ENCODE data around the gene CBX7.
"Not testable (repeated sequence)": the region's sequence is repeated elsewhere in the genome, so short reads cannot be mapped to it uniquely, and the experiment has no call there.

CBX7 gene

GRCh38 chr22:39174498-39175352 is 22.2 kb upstream of the CBX7 start:
- peak; percentile 86 for DNase-seq (ENCODE audit: low spot score)

- no peak for DNase-seq (ENCODE audit: low spot score)
Observed at GRCh38 chr22:39173787-39174497, 21.5 kb upstream of the CBX7 start.

DNA sequence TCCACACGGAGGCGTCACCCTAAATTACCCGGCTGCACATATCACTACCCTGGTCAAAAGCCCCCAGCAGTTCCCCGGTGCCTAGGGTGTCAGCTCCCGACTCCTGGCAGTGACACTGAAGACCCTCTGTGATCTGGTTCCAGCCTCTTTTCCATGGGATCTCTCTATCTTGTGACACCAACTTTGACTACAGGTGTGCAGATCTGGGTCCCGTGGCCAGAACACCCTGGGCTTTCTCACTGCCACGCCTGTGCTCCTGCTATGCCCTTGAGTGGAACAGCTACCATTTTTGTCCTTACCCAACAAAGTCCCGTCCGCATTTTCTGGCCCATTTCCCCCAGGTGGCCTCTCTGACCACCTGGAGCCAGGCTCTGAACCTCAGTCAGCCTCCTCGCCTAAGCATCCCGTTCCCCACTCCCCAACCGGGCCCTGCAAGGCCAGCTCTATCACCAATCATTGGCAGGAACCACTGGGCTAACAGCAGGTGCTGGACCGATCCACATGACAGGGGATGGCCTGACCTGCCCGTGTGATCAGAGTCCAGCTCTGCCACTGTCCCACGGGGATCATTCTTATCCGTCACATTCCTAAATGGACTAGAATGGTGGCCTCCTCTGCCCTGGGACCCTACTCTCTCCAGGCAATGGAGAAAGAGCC is 20.7 kb upstream of the CBX7 start:
- no peak for DNase-seq (ENCODE audit: low spot score)

DNA sequence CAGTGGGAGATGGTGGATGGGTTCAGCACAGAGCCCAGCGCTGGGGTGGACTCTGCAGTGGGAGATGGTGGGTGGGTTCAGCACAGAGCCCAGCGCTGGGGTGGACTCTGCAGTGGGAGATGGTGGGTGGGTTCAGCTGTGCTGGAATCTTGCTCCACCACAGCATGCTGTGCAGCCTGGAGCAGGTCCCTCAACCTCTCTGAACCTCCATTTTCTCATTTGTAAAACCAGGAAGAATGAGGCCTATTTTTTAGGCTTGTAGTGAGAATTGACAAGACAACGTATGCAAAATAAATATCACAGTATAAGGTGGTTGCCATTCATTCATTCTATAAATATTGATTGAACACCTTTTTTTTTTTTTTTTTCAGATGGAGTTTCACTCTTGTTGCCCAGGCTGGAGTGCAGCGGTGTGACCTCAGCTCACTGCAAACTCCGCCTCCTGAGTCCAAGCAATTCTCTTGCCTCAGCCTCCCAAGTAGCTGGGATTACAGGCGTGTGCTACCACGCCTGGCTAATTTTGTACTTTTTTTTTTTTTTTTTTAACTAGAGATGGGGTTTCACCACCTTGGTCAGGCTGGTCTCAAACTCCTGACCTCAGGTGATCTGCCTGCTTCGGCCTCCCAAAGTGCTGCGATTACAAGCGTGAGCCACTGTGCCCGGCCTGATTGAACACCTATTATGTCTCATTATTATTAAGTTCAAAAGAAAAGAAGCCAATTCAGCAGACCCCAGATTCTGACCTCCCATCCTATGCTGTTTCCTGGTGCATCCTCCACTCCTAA is 20.0 kb upstream of the CBX7 start:
- DNase-seq (ENCODE audit: low spot score), result not testable (repeated sequence)

DNA sequence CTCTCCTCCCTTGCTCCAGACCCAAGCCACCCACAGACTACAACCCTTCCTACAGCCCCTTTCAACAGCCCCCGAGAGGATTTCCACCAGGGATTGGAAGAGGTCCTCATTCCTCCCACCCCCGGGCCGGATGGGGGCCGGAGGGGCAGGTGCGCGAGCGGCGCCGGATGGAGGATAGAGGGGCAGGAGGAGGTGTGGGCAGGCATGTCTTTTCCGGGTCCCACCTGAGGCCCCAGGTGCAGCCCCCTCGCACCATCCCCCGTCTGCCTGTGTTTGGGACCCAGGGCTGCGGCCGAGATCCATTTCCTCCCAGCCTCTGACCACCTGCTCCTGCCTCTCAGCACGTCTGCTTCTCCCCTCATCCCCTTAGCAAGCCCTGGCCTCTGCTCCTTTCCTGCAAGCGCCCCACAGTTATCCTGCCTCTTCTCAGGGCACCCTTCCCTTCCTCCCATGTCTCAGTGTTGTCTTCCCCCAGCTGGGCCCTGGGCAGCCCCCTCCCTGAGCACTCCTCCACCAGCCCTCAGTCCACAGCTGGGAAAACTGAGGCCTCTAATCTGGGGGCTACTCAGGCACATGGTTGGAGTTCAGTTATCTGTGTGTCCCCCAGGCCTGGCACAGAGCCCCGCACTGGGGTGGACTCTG is 19.3 kb upstream of the CBX7 start:
- DNase-seq (ENCODE audit: low spot score), result no peak

DNA sequence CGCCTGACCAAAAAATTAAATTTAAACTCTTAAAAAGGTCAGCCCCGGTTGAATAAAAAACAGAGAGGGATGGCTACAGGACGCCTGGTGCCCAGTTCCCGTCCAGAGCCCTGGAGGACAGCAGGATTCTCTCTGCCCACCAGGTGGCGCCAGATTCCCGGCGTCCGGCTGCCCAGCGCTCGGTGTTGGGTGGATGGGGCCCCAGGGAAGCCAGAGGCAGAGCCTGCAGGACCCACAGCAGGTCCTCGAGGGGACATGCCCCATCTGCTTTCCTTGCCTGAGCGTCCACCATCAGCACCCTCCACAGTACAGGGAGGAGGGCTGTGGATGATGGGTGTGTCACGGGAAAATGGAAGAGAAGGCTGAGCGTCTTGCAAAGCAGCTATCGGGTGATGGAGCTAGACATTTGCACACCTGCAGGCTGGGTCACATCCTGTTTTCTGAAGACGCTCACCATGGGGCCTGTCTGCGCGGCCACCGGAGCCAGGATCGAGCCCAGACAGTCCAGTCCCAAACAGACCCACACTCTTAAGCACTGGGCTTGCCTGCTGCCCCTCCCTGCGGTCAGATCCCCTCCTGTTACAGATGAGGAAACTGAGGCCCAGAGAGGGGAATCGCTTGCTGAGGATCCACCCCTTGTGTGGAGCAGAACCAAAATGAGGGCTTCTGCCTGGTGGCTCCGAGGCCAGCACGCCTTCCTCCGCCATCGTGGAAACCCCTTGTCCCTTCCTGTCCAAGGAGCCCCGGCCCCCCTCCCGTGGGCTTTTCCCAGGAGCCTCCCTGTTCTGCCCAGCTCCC is 18.5 kb upstream of the CBX7 start:
- peak; percentile 82 for DNase-seq (ENCODE audit: low spot score)

GRCh38 chr22:39169797-39170466 is 17.5 kb upstream of the CBX7 start:
- no peak for DNase-seq (ENCODE audit: low spot score)

- no peak for DNase-seq (ENCODE audit: low spot score)
Observed at GRCh38 chr22:39166547-39166946, 14.1 kb upstream of the CBX7 start.

GRCh38 chr22:39156093-39156492 is 3.6 kb upstream of the CBX7 start:
- not testable (repeated sequence) for DNase-seq (ENCODE audit: low spot score)

- DNase-seq (ENCODE audit: low spot score), result no peak
Observed at GRCh38 chr22:39155421-39155820, 2.9 kb upstream of the CBX7 start.

DNA sequence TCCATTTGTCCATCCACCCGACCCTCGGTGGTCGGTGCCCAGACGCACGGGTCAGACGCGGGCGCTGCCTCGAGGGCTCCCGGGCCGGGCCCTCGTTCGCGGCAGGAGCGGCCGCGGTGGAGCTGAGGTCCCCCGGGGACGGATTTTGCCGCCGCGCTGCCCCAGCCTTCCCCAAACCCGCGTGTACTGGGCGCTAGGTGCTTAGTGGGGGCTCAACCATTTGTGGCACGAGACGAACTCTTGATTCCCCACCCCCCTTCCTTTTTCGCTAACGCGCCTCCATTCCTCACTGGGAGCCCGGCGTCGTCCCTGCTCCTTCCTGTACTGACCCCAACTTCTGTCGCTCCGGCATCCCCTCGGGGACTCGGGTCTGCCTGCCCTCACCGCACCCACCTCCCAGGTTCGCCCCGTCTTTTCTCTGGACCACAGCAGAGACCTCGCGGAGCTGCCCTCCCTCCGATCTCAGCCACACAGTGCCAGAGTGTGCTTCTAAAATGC is 789 bp upstream of the CBX7 start:
- no peak for DNase-seq (ENCODE audit: low spot score)

DNA sequence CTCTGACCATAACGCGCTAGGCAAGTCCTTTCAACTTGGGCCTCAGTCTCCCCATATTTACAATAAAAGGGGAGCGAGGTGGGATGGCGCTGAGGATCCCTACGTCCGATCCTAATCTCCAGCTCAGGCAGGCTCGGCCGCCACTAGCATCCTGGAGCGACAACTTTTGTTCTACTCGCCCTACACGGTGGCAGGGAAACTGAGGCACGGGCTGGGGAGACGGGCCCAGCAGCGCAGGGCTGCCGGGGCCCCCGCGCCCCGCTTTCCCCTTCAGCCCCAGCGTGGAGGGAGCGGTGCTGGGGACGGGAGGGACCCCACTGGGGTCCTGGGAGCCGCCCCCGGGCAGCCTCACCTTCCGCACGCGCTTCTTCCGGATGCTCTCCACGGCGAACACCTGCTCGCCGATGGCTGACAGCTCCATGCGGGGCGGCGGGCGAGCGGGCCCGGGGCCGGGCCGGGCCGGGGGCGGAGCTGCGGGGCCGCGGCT is 413 bp downstream of the CBX7 start:
- DNase-seq (ENCODE audit: low spot score), result no peak

DNA sequence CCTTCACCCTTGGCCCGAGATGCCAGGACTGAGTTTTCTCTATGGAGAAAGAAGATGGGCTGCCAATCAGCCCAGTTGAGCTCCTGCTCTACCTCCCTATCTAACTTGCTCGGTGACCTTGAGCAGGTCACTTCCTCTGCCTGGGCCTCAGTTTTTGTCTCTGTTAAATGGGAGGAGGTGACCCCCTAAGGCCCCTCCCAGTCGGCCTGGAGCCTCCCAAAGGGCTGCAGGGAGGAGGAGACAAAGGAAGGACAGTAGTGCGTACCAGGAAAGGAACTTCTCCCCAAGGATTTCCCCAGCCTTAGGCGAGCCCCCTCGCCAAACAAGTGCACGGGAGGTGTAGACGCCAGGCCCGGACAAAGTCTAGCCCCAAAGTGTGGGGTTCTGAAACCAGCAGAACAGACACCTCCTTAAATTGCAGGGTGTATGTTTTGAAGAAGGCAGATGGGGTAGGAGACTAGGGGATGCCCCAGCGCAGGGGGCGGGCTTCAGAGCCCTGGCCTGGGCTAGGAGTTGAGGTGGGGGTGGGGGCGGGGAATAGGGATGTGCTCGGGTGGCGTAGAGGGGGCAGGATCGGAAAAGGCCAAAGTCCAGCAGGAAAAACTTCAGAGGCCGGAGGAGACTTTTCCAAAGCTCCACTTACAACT is 1.0 kb downstream of the CBX7 start:
- no peak for DNase-seq (ENCODE audit: low spot score)

GRCh38 chr22:39150848-39151215 is 1.6 kb downstream of the CBX7 start:
- DNase-seq (ENCODE audit: low spot score), result no peak

- DNase-seq (ENCODE audit: low spot score), result no peak
Observed at GRCh38 chr22:39149915-39150847, 2.3 kb downstream of the CBX7 start.

DNA sequence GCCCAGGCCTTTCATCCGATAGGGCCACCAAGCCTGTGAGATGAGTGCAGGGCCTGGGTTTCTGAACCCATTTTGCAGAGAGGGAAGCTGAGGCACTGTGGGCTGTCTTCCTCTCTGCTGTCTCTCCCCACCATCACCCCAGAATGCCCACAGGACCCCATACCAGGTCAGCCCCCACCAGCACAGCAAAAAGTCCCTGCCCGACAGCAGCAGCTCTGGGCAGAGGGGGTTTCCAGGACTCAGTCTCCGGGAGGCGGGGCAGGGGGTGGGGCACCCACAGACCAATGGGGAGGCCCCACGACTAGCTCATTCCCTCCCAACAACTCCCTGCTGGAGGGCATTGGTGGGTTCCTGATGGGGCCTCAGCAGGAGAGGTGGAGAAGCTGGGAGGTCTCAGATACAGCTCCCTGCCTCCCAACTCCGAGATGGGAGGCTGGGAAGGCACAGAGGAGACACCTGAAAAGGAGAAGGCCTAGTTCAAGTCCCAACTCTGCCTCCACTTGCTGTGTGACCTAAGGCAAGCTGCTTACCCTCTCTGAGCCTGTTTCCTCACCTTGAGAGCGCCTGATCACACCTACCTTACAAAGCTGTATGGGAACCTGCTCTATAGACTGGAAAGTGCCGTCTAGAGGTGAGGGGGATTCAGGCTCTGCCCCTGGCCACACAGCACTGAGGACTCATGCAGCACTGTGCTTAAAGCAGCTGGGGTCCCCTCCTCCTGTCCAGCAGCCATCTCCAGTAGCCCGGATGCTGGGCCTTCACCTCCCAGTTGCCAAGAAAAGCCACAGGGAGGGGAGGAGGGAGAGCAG is 3.5 kb downstream of the CBX7 start:
- DNase-seq (ENCODE audit: low spot score), result peak; percentile 72

- no peak for DNase-seq (ENCODE audit: low spot score)
Observed at GRCh38 chr22:39148026-39148726, 4.3 kb downstream of the CBX7 start.
